A673 (cell line): ENCODE measurements around the gene OR9A2. TPM values are rescaled to one million over a fixed set of nuclear protein-coding genes. Genes with fewer than 3 reads are reported as not detected.

Source experiments
- total RNA-seq: library from RNA; stranded (reverse); gene quantifications from 2 replicates; pipeline ENCODE4 v1.2.3, GENCODE V29; 2021

The OR9A2 gene
- total RNA-seq, 1 experiment from 2014 or later: not detected

Other genes with a start within 250 kb of the OR9A2 start
- gene EPHB6, start 172.1 kb downstream of the OR9A2 start, total RNA-seq: 0.22 and 0.49 TPM in 2 replicates
- not detected in 2 replicates for gene TRPV6, start 141.4 kb downstream of the OR9A2 start, total RNA-seq
- gene TRPV5, start 93.4 kb downstream of the OR9A2 start, total RNA-seq: not detected in 2 replicates
- not detected in 2 replicates for gene LLCFC1, start 87.6 kb downstream of the OR9A2 start, total RNA-seq
- not detected in 2 replicates for gene KEL, start 64.8 kb downstream of the OR9A2 start, total RNA-seq
- gene OR6V1, start 25.2 kb upstream of the OR9A2 start, total RNA-seq: not detected in 2 replicates
- not detected in 2 replicates for gene PIP, start 104.9 kb upstream of the OR9A2 start, total RNA-seq
- gene TAS2R39, start 156.3 kb upstream of the OR9A2 start, total RNA-seq: not detected in 2 replicates
- gene TAS2R40, start 194.9 kb upstream of the OR9A2 start, total RNA-seq: not detected in 2 replicates
- gene GSTK1, start 236.3 kb upstream of the OR9A2 start, total RNA-seq: 43.1 and 50.8 TPM in 2 replicates